ENCODE data around the gene KRT6C.
"Not testable (repeated sequence)": the region's sequence is repeated elsewhere in the genome, so short reads cannot be mapped to it uniquely, and the experiment has no call there.

The KRT6C gene

GRCh38 chr12:52473768-52474167 is at the start of gene KRT6C:
Gene KRT6C, minus strand, starts transcription at chr12:52473805. Its CDS starts 68 bp downstream, at chr12:52473737.
- no peak for DNase-seq

- DNase-seq, result no peak
Observed at GRCh38 chr12:52522346-52523011, 48.9 kb upstream of the KRT6C start.

GRCh38 chr12:52521568-52522266 is 48.1 kb upstream of the KRT6C start:
- no peak for DNase-seq

GRCh38 chr12:52521175-52521567 is 47.6 kb upstream of the KRT6C start:
- no peak for DNase-seq

- DNase-seq, result no peak
Observed at GRCh38 chr12:52519826-52520662, 46.4 kb upstream of the KRT6C start, which contains the start of gene KRT5. Gene KRT5, minus strand, starts transcription at chr12:52520394. Its CDS starts 98 bp downstream, at chr12:52520296.

GRCh38 chr12:52519387-52519703 is 45.7 kb upstream of the KRT6C start:
- DNase-seq, result no peak

- no peak for DNase-seq
Observed at GRCh38 chr12:52518574-52519386, 45.2 kb upstream of the KRT6C start.

GRCh38 chr12:52517888-52518287 is 44.3 kb upstream of the KRT6C start:
- DNase-seq, result no peak

GRCh38 chr12:52517005-52517835 is 43.6 kb upstream of the KRT6C start:
- no peak for DNase-seq

GRCh38 chr12:52515927-52516831 is 42.6 kb upstream of the KRT6C start:
- DNase-seq, result no peak

GRCh38 chr12:52515319-52515646 is 41.7 kb upstream of the KRT6C start:
- no peak for DNase-seq

- DNase-seq, result no peak
Observed at GRCh38 chr12:52514471-52515318, 41.1 kb upstream of the KRT6C start.

GRCh38 chr12:52513736-52514135 is 40.1 kb upstream of the KRT6C start:
- DNase-seq, result no peak

GRCh38 chr12:52508211-52508610 is 34.6 kb upstream of the KRT6C start:
- DNase-seq, result no peak

GRCh38 chr12:52506858-52507715 is 33.5 kb upstream of the KRT6C start:
- peak; percentile 36 for DNase-seq

- no peak for DNase-seq
Observed at GRCh38 chr12:52502877-52503276, 29.3 kb upstream of the KRT6C start.

- DNase-seq, result no peak
Observed at GRCh38 chr12:52501490-52501889, 27.9 kb upstream of the KRT6C start.

GRCh38 chr12:52500574-52500973 is 27.0 kb upstream of the KRT6C start:
- DNase-seq, result not testable (repeated sequence)
